IPS-15b (cell line): Measurements from ENCODE around the gene HSF2.
"Not testable (repeated sequence)": the region's sequence is repeated elsewhere in the genome, so short reads cannot be mapped to it uniquely, and the experiment has no call there.

Experiments
- H3K27me3 ChIP-seq: one replicate; pipeline ENCODE4 v1.6.1; 2013; ENCODE audit warnings: low read length; ENCODE audit not compliant: control insufficient read depth, insufficient read depth
- H3K36me3 ChIP-seq: one replicate; pipeline ENCODE4 v1.6.1; 2013; ENCODE audit warnings: low read length; ENCODE audit not compliant: control insufficient read depth, insufficient read depth
- H3K4me1 ChIP-seq: one replicate; pipeline ENCODE4 v1.6.1; 2013; ENCODE audit warnings: mild to moderate bottlenecking, low read length; ENCODE audit not compliant: control insufficient read depth, insufficient read depth
- H3K4me3 ChIP-seq: one replicate; pipeline ENCODE4 v1.5.1; 2013; ENCODE audit warnings: low read depth, low read length
- H3K9ac ChIP-seq: one replicate; pipeline ENCODE4 v1.6.1; 2013; ENCODE audit warnings: low read depth, mild to moderate bottlenecking, low read length
- H3K9me3 ChIP-seq: one replicate; pipeline ENCODE4 v1.6.1; 2013; ENCODE audit warnings: mild to moderate bottlenecking, low read length; ENCODE audit not compliant: control insufficient read depth, insufficient read depth

HSF2 gene

GRCh38 chr6:122428781-122429180 is 29.3 kb downstream of the HSF2 start:
- Histone ChIP-seq H3K4me3 (no peak overlapping the region), H3K4me1 (no peaks in the 10 kb centered on the region), H3K27me3 (no peaks in the 10 kb centered on the region), H3K36me3 (no peaks in the 10 kb centered on the region), H3K9me3 (no peaks in the 10 kb centered on the region), H3K9ac (no peak overlapping the region)

GRCh38 chr6:122429323-122429722 is 29.9 kb downstream of the HSF2 start:
- Histone ChIP-seq H3K9ac (no peak overlapping the region), H3K27me3 (no peaks in the 10 kb centered on the region), H3K4me1 (no peaks in the 10 kb centered on the region), H3K4me3 (no peak overlapping the region), H3K9me3 (no peaks in the 10 kb centered on the region), H3K36me3 (no peaks in the 10 kb centered on the region)

DNA sequence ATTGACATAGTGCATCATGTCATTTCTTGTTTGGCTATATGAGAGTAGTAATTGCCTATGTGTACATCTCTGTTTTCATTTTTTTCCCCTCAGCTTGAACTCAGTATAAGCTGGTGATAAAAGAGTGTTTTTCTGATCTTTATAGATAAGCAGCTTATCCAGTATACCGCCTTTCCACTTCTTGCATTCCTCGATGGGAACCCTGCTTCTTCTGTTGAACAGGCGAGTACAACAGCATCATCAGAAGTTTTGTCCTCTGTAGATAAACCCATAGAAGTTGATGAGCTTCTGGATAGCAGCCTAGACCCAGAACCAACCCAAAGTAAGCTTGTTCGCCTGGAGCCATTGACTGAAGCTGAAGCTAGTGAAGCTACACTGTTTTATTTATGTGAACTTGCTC is 32.3 kb downstream of the HSF2 start:
- H3K4me1 ChIP-seq = no peaks in the 10 kb centered on the region
- H3K9me3 ChIP-seq = no peaks in the 10 kb centered on the region
- H3K36me3 ChIP-seq = no peaks in the 10 kb centered on the region
- no peaks in the 10 kb centered on the region for H3K27me3 ChIP-seq
- no peak overlapping the region for H3K4me3 ChIP-seq
- no peak overlapping the region for H3K9ac ChIP-seq

GRCh38 chr6:122432816-122433215 is 33.4 kb downstream of the HSF2 start:
- Histone ChIP-seq H3K4me1 (no peaks in the 10 kb centered on the region), H3K36me3 (no peaks in the 10 kb centered on the region), H3K4me3 (no peak overlapping the region), H3K9me3 (no peaks in the 10 kb centered on the region), H3K9ac (no peak overlapping the region), H3K27me3 (no peaks in the 10 kb centered on the region)

DNA sequence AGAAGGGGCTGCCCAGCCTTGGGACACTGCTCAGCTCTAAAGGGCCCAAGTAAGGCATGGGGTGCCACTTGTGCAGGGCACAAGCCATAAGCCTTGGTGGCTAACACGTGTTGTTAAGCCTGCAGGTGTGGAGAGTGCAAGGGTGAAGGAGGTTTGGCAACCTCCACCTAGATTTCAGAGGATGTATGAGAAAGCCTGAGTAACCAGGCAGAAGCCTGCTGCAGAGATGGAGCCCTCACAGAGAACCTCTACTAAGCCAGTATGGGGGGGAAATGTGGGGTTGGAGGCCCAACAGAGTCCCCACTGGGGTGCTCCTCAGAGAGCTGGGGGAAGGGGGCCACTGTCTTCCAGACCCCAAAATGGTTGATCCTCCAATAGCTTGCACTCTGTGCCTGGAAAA is 39.5 kb downstream of the HSF2 start:
- H3K9ac ChIP-seq = no peak overlapping the region
- peaks cover 3% of the 10 kb centered on the region for H3K9me3 ChIP-seq
- no peak overlapping the region for H3K4me3 ChIP-seq
- H3K27me3 ChIP-seq = no peaks in the 10 kb centered on the region
- no peaks in the 10 kb centered on the region for H3K4me1 ChIP-seq
- peaks cover 10% of the 10 kb centered on the region for H3K36me3 ChIP-seq

DNA sequence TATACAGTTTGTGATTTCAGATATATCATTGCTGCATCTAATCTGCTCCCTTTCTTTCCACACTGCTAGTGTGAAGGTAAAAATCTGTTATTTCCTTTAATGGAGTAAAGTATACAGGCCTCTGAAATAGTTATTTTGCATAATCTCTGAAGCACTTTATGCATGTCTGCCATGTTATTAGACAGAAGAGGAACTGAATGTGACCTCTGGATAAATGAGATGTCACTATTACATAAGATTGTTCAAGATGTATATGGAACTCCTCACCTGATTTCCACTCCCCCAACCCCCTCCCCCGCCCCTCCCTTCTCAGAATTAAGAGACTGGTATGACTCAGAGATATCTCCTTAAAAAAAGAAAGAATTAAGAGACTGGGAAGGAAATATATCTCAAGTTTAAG is 45.8 kb downstream of the HSF2 start:
- Histone ChIP-seq H3K27me3 (no peaks in the 10 kb centered on the region), H3K4me3 (no peak overlapping the region), H3K9me3 (no peaks in the 10 kb centered on the region), H3K36me3 (peaks cover 4% of the 10 kb centered on the region), H3K4me1 (no peaks in the 10 kb centered on the region), H3K9ac (no peak overlapping the region)

GRCh38 chr6:122449069-122449468 is 49.6 kb downstream of the HSF2 start:
- H3K27me3 ChIP-seq = no peaks in the 10 kb centered on the region
- H3K9me3 ChIP-seq = no peaks in the 10 kb centered on the region
- peaks cover 5% of the 10 kb centered on the region for H3K4me1 ChIP-seq
- no peak overlapping the region for H3K4me3 ChIP-seq
- H3K9ac ChIP-seq = no peak overlapping the region
- peaks cover 4% of the 10 kb centered on the region for H3K36me3 ChIP-seq

- H3K9me3 ChIP-seq = no peaks in the 10 kb centered on the region
- peaks cover 5% of the 10 kb centered on the region for H3K4me1 ChIP-seq
- no peaks in the 10 kb centered on the region for H3K36me3 ChIP-seq
- no peak overlapping the region for H3K4me3 ChIP-seq
- no peak overlapping the region for H3K9ac ChIP-seq
- H3K27me3 ChIP-seq = no peaks in the 10 kb centered on the region
Observed at GRCh38 chr6:122452509-122452908, 53.1 kb downstream of the HSF2 start.

- H3K9ac ChIP-seq = no peak overlapping the region
- H3K27me3 ChIP-seq = no peaks in the 10 kb centered on the region
- peaks cover 5% of the 10 kb centered on the region for H3K4me1 ChIP-seq
- no peak overlapping the region for H3K4me3 ChIP-seq
- H3K9me3 ChIP-seq = no peaks in the 10 kb centered on the region
- no peaks in the 10 kb centered on the region for H3K36me3 ChIP-seq
Observed at GRCh38 chr6:122454673-122455072, 55.2 kb downstream of the HSF2 start.

DNA sequence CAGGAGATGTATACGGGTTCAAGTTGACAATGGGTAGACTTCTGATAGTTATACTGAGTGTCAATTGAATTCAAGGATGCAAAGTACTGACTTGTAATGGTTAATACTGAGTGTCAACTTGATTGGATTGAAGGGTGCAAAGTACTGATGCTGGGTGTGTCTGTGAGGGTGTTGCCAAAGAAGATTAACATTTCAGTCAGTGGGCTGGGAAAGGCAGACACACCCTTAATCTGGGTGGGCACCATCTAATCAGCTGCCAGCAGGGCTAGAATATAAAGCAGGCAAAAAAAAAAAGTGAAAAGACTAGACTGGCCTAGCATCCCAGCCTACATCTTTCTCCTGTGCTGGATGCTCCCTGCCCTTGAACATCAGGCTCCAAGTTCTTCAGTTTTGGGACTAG is 55.7 kb downstream of the HSF2 start:
- H3K4me3 ChIP-seq, H3K27me3 ChIP-seq, H3K9ac ChIP-seq, H3K9me3 ChIP-seq, H3K4me1 ChIP-seq, H3K36me3 ChIP-seq: not testable (repeated sequence)

GRCh38 chr6:122458087-122458486 is 58.6 kb downstream of the HSF2 start:
- Histone ChIP-seq H3K9ac (no peak overlapping the region), H3K4me3 (no peak overlapping the region), H3K4me1 (peaks cover 6% of the 10 kb centered on the region), H3K27me3 (no peaks in the 10 kb centered on the region), H3K36me3 (no peaks in the 10 kb centered on the region), H3K9me3 (no peaks in the 10 kb centered on the region)

DNA sequence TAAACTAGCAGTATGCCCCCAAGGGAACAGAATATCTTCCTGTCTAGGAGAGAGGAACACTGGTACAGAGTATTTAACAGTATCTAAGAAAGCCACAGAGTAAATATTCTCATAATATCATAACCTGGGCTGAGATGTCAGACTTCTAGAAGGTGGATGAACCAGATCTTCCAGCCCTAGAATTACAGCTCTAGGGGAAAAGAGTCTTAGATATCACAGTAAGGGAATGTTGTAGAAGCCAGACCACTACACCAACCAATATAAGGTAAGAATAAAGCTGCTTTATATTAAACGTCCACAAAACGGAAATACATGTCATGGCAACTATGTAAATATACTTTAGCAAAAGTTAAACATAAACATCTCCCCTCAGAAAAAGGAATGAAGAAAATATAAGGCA is 59.8 kb downstream of the HSF2 start:
- H3K27me3 ChIP-seq = no peaks in the 10 kb centered on the region
- no peaks in the 10 kb centered on the region for H3K9me3 ChIP-seq
- no peak overlapping the region for H3K4me3 ChIP-seq
- H3K9ac ChIP-seq = no peak overlapping the region
- H3K4me1 ChIP-seq = peaks cover 4% of the 10 kb centered on the region
- no peaks in the 10 kb centered on the region for H3K36me3 ChIP-seq

GRCh38 chr6:122459865-122460416 is 60.5 kb downstream of the HSF2 start:
- H3K27me3 ChIP-seq, H3K4me3 ChIP-seq, H3K9ac ChIP-seq, H3K4me1 ChIP-seq, H3K9me3 ChIP-seq, H3K36me3 ChIP-seq: not testable (repeated sequence)
